ENCODE measurements around the gene HPGD. TPM values are rescaled to one million over a fixed set of nuclear protein-coding genes. Genes with fewer than 3 reads are reported as not detected.

HPGD gene
- total RNA-seq, 4 donors from 2014 or later: 69.0 to 143 (median 108) TPM

GRCh38 chr4:174444390-174444789 lies 77.9 kb downstream of the HPGD start:
- no peak overlapping the region for H3K4me3 ChIP-seq
- no peak for DNase-seq (ENCODE audit: low spot score in 2 of 2)
- TF ChIP-seq POLR2AphosphoS5 (IDR thresholded peaks at IDR 0.05) (no peak), POLR2A (IDR thresholded peaks at IDR 0.05) (no peak), CTCF (IDR thresholded peaks at IDR 0.05) (no peak), EP300 (IDR thresholded peaks at IDR 0.05) (no peak)
- WGBS: 79% methylated on average over 1 of the region's 1 CpG
- H3K27ac ChIP-seq: no peak overlapping the region
- H3K4me1 ChIP-seq: peaks cover 9% of the 10 kb centered on the region
- no peaks in the 10 kb centered on the region for H3K27me3 ChIP-seq
- H3K9me3 ChIP-seq: no peaks in the 10 kb centered on the region
- H3K36me3 ChIP-seq: no peaks in the 10 kb centered on the region

Other genes starting within 250 kb of the HPGD start
- gene FBXO8, start 238.8 kb downstream of the HPGD start, total RNA-seq: 10 to 100 TPM; 28.6 to 40.8 (median 38.6) TPM
- 10 to 100 TPM in 3 of 4 donors, 1 to 10 TPM in 1; 9.5 to 23.0 (median 11.3) TPM for gene CEP44, start 238.6 kb downstream of the HPGD start, total RNA-seq

Data from suprapubic skin (tissue), 4 donors.